Urinary bladder (tissue), 4 donors: ENCODE data around the gene FMN2. TPM values are rescaled to one million over a fixed set of nuclear protein-coding genes. Genes with fewer than 3 reads are reported as not detected.

Experiments used
- DNase-seq: peaks from one replicate; pipeline ENCODE4 v3.0.0-alpha.2; 2015; ENCODE audit errors: extremely low spot score
- H3K27ac ChIP-seq: one replicate; pipeline ENCODE4 v1.5.1; 2013; ENCODE audit warnings: low read depth, mild to moderate bottlenecking, moderate library complexity
- H3K36me3 ChIP-seq: one replicate; pipeline ENCODE4 v1.6.1; 2013; ENCODE audit warnings: mild to moderate bottlenecking, moderate library complexity; ENCODE audit not compliant: insufficient read depth
- H3K4me1 ChIP-seq: one replicate; pipeline ENCODE4 v1.6.1; 2013; ENCODE audit warnings: mild to moderate bottlenecking, moderate library complexity; ENCODE audit not compliant: insufficient read depth
- H3K4me3 ChIP-seq: one replicate; pipeline ENCODE4 v1.5.1; 2013; ENCODE audit warnings: low read depth, low read length
- WGBS: extraction: QIAGEN DNeasy Blood & Tissue Kit; methylation state at CpG from one replicate; pipeline ENCODE4 v1.1.7; 2013; 5-methylcytosine and 5-hydroxymethylcytosine counted together
- polyA plus RNA-seq: library from polyadenylated mRNA; stranded (reverse); fragments of 200-250 nt; gene quantifications from one replicate; pipeline ENCODE4 v1.2.3, GENCODE V29; 2013
- total RNA-seq: library from RNA; depleted of rRNA; stranded (reverse); fragments of >200 nt; gene quantifications from one replicate; pipeline ENCODE4 v1.2.3, GENCODE V29; 2014
- donor health status: healthy with polysubstance abuse.
- donor health status: healthy.

Gene FMN2
- total and polyA plus RNA-seq, 2 donors = 0.23 to 2.6 TPM

- DNase-seq = no peak
- no peak overlapping the region for H3K27ac ChIP-seq
- 70% methylated on average over 1 of the region's 1 CpG for whole genome bisulfite sequencing
- no peaks in the 10 kb centered on the region for H3K4me1 ChIP-seq
- no peaks in the 10 kb centered on the region for H3K36me3 ChIP-seq
- no peak overlapping the region for H3K4me3 ChIP-seq
These were observed 5.0 kb upstream of the FMN2 start for GRCh38 chr1:240086726-240087125.

- 36% methylated on average over 2 of the region's 2 CpGs for WGBS
These were observed 1.7 kb upstream of the FMN2 start for GRCh38 chr1:240090014-240090413.

GRCh38 chr1:240090957-240091600 is 604 bp upstream of the FMN2 start:
- H3K4me3 ChIP-seq = no peak overlapping the region
- WGBS = 24% methylated on average over 5 of the region's 5 CpGs
- no peak overlapping the region for H3K27ac ChIP-seq
- no peak for DNase-seq
- peaks cover 3% of the 10 kb centered on the region for H3K4me1 ChIP-seq
- no peaks in the 10 kb centered on the region for H3K36me3 ChIP-seq

More at GRCh38 chr1:240090014-240090413, 1.7 kb upstream of the FMN2 start:
- DNase-seq = no peak
- Histone ChIP-seq H3K36me3 (no peaks in the 10 kb centered on the region), H3K27ac (no peak overlapping the region), H3K4me1 (peaks cover 3% of the 10 kb centered on the region), H3K4me3 (no peak overlapping the region)

GRCh38 chr1:240092301-240093119 is 827 bp downstream of the FMN2 start:
- WGBS = 2% methylated on average over 70 of the region's 70 CpGs
- H3K27ac ChIP-seq = no peak overlapping the region
- DNase-seq = no peak

GRCh38 chr1:240093120-240093961 is 1.7 kb downstream of the FMN2 start:
- DNase-seq = no peak
- H3K4me1 ChIP-seq = peaks cover 3% of the 10 kb centered on the region
- no peak overlapping the region for H3K27ac ChIP-seq
- H3K4me3 ChIP-seq = peak overlapping the region; percentile 36
- 4% methylated on average over 65 of the region's 65 CpGs for WGBS
- no peaks in the 10 kb centered on the region for H3K36me3 ChIP-seq

More at GRCh38 chr1:240092301-240093119, 827 bp downstream of the FMN2 start:
- H3K4me1 ChIP-seq = peaks cover 3% of the 10 kb centered on the region
- no peaks in the 10 kb centered on the region for H3K36me3 ChIP-seq
- peak overlapping the region; percentile 36 for H3K4me3 ChIP-seq

DNA sequence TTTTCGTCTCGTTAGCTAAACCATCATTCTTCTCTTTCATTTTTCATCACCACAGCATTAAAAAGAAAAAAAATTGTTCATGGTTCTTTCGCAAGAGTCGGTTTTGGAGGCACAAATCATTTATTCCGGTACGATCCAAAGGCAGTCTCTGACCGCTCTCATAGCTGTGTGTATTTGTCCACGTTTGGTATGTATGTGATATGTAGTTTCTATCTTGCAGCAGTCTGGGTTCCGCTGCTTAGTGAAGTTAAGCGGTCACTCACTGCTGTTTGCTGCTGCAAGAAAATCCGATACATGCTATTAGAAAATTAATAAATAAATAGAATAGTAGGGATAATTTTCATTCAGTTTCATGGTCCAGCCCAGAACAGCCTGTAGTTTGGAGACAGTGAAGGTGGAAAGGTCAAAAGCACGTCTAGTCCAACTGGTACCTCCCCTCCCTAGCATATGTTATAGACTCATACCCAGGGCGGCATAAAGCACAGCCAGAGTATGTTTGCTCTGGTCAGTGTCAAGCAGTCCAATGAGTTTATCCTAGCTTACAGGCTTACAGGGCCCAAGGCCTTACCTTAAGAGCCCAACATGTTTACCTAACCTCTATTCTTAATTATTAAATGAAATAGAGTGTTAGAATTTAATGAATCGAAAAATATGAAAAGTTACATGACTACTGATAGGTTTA is 2.5 kb downstream of the FMN2 start:
- DNase-seq = no peak
- H3K4me3 ChIP-seq = no peak overlapping the region
- WGBS = 90% methylated on average over 14 of the region's 14 CpGs
- H3K4me1 ChIP-seq = peaks cover 3% of the 10 kb centered on the region
- H3K36me3 ChIP-seq = no peaks in the 10 kb centered on the region
- H3K27ac ChIP-seq = no peak overlapping the region

DNA sequence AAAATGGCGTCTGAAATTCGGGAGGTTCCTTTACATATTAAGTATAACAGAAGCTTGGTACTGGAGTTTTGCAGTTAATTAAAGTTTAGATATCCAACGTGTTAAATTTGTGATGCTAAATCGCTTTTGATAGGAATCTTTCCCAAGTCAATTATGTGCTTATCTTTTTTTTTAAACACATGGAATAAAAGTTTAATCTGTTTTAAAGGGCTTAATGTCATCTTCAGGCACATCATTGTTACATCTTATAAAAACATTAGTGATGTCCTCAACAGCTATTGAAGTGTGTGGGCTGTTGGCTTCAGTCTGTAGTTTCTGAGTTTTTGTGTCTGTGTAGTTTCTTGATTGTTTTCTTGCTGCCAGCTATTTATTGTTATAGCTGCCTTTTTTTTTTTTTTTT is 5.3 kb downstream of the FMN2 start:
- H3K27ac ChIP-seq = no peak overlapping the region
- 78% methylated on average over 4 of the region's 4 CpGs for WGBS
- no peak for DNase-seq
- H3K4me3 ChIP-seq = no peak overlapping the region
- no peaks in the 10 kb centered on the region for H3K36me3 ChIP-seq
- peaks cover 3% of the 10 kb centered on the region for H3K4me1 ChIP-seq

DNA sequence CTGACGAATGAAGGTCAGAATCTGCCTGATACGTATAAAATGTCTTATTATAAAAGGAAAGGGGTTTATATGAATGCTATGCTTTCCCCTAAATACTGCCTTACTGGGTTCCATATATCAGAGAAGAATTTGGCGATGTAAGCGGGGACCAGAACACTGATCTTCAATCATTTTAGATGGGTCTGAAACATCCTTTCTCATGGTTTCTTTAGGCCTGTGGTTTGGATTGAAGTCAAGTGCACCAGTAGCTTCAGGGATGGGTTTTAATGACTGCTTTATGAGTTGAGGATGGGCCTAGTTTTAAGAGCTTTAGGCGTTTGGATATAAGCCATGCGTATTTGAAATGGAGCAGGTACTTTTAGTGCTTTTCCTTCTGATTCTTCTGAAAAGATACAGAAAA is 6.9 kb downstream of the FMN2 start:
- DNase-seq = no peak
- Histone ChIP-seq H3K27ac (no peak overlapping the region), H3K36me3 (no peaks in the 10 kb centered on the region), H3K4me3 (no peak overlapping the region), H3K4me1 (no peaks in the 10 kb centered on the region)
- 90% methylated on average over 6 of the region's 6 CpGs for WGBS

GRCh38 chr1:240099329-240099728 is 7.6 kb downstream of the FMN2 start:
- no peaks in the 10 kb centered on the region for H3K36me3 ChIP-seq
- DNase-seq = no peak
- no peak overlapping the region for H3K27ac ChIP-seq
- no peaks in the 10 kb centered on the region for H3K4me1 ChIP-seq
- H3K4me3 ChIP-seq = no peak overlapping the region
- 55% methylated on average over 5 of the region's 5 CpGs for WGBS

GRCh38 chr1:240099748-240100147 is 8.1 kb downstream of the FMN2 start:
- 61% methylated on average over 3 of the region's 3 CpGs for WGBS
- Histone ChIP-seq H3K4me3 (no peak overlapping the region), H3K27ac (no peak overlapping the region), H3K4me1 (no peaks in the 10 kb centered on the region), H3K36me3 (no peaks in the 10 kb centered on the region)
- DNase-seq = no peak

GRCh38 chr1:240100371-240100934 is 8.8 kb downstream of the FMN2 start:
- no peaks in the 10 kb centered on the region for H3K36me3 ChIP-seq

DNA sequence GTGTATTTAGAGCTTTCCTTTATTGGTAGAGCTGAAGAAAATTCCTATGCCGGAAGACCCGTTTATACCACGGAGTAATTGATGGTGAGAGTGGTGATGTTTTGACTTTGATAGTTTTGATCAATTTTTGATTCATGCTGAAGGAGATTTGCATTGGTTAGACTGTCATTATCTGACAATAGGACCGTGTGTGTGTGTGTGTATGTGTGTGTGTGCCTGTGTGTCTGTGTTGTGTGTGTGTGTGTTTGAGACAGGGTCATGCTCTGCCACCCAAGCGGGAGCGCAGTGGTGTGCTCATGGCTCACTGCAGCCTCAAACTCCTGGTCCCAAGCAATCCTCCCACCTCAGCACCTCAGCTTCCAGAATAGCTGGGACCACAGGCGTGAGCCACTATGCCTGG is 9.6 kb downstream of the FMN2 start:
- no peak overlapping the region for H3K27ac ChIP-seq
- H3K4me3 ChIP-seq = no peak overlapping the region
- DNase-seq = no peak
- WGBS = 79% methylated on average over 7 of the region's 7 CpGs
- H3K36me3 ChIP-seq = no peaks in the 10 kb centered on the region
- no peaks in the 10 kb centered on the region for H3K4me1 ChIP-seq

More at GRCh38 chr1:240100371-240100934, 8.8 kb downstream of the FMN2 start:
- no peaks in the 10 kb centered on the region for H3K4me1 ChIP-seq
- DNase-seq = no peak
- 59% methylated on average over 1 of the region's 1 CpG for WGBS
- no peak overlapping the region for H3K27ac ChIP-seq
- H3K4me3 ChIP-seq = no peak overlapping the region

DNA sequence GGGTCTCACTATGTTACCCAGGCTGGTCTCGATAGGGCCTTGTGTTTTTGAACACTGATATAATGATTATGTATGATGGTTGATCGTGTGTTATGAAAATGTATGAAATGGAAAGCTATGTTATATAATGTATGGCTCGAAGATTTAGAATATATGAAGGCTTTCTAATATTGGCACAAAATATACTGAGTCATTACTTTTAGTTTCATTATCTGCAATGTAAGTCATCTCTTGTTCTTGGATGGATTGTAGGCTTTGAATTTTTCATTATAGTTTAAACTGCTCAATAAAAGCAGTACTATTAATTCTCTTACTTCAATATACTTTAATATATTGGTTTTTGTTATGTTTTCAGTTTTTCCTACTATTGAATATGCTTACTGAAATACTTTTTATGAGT is 10.1 kb downstream of the FMN2 start:
- WGBS = 91% methylated on average over 3 of the region's 3 CpGs
- Histone ChIP-seq H3K27ac (no peak overlapping the region), H3K4me1 (no peaks in the 10 kb centered on the region), H3K4me3 (no peak overlapping the region), H3K36me3 (no peaks in the 10 kb centered on the region)
- DNase-seq = no peak
